ENCODE data around the gene EEF1A2. TPM values are rescaled to one million over a fixed set of nuclear protein-coding genes. Genes with fewer than 3 reads are reported as not detected.

The EEF1A2 gene
- 140 to 176 TPM (median 147 TPM) in 5 replicates for total RNA-seq (2022; extraction: Qiagen RNA extraction; ENCODE audit: low read depth)

DNA sequence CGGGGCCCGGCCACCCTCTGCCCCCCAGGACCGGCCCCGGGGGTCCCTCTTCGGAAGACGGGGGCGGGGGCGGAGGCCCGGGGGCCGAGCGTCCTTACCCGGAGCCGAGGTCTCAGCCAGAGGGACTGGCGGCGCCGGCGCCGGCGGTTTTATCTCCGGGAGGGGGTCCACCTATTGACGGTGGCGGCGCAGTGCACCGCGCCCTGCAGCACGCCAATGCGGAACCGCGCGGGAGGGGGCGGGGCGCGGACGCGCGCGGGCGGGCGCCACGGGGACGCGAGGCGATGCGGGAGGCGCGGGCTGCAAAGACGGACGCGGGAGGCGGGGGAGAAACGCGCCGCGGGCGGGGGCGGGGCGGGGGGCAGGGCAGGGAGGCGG is at the start of gene EEF1A2:
TSS of gene EEF1A2 (minus strand) at position 124 of the 378 bp plus-strand sequence. CDS start 1,320 bp downstream, outside the sequence.

DNA sequence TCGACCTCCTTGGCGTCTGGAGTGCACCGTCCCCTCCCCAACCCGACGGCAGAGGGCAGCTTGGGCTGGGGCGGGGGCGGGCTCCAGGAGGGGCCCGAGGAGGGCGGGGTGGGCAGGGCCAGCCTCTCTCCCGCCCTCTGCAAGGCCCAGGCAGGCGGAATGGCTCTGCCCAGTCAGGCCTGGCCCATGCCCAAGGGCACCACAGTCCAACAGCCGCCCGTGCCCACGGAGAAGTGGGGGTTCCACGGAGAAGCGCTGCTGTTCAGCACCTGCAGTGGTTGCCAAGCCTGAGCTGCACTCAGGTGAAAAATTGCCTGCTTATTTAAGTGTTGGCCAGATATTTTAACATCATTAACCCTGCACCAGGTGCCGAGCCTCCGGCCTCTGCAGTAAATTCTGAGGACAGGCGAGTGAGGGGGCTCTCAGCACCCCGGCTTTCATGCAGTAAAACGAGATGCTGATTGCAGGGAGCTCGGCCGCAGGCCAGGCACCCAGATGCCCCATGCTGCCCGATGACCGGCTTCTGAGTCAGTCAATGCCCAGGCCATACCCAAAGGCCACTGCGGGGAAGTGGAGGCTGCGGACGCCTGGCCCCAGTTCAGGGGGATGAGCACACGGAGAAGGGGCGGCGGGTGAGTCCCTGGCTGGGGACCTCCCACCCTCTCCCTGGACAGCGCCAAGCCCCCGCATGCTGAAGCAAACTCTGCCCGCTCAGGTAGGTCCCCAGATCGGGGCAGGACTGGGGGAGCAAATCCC is 49.0 kb upstream of the EEF1A2 start, which contains the start of gene SRMS:
TSS of gene SRMS (minus strand) at position 25 of the 756 bp plus-strand sequence. CDS start 286 bp downstream, outside the sequence.

DNA sequence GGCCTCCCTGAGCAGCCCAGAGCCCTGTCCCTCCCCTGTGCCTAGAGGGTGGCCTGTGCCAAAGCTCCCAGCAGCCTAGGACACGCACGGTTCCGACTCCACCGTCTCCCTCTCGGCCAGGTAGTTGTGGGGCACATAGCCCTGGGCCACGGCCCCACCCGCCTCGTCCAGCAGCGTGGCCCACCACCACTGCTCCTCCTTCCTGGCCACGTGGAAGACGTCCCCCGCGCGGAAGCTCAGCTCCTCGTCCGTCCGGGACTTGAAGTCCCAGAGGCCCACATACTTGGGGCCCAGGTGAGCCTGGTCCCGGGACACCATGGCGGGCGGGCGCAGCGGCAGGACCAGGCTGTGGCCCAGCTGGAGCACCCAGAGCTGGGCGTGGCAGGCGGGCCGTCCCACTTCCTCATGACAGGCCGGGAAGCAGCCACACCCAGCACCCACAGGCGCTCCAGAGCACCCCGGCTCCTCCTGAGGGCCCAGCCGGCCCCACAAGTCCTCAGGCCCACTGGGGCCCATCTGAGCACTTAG is 38.2 kb upstream of the EEF1A2 start, which contains the start of gene PTK6:
TSS of gene PTK6 (minus strand) at position 380 of the 528 bp plus-strand sequence. CDS start at position 318, 62 bp downstream.

DNA sequence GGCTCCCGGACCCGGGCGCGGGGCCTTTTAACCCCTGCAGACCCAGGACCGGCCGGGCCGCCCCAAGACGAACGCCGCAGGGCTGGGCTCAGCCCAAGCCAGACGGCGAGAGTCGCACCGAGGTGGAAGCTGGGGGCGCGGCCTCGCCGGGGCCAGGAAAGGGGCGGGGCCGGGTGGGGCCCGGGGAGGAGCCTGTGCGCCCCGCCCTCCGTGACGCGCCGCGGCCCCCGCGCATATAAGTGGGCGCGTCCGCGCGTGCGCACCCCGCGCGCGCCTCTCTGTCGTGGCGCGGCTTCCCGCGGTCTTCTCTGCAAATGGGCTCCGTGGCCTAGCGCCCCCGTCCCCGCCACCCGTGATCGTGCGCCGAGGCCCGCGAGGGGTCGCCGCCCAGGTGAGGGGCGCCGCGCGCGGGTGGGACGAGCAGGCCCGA is 21.6 kb upstream of the EEF1A2 start, which contains the start of gene PPDPF:
TSS of gene PPDPF (plus strand) at position 262 of the 430 bp plus-strand sequence. CDS start 544 bp downstream, outside the sequence.

GRCh38 chr20:63471981-63472831 is 26.7 kb downstream of the EEF1A2 start, which contains the start of gene KCNQ2:
KCNQ2 (minus strand) TSS chr20:63472655; CDS start chr20:63472463, 192 bp downstream.

Other genes with a start within 250 kb of the EEF1A2 start
- 5.2 to 8.2 TPM (median 6.0 TPM) in 5 replicates for gene NKAIN4, start 244.6 kb downstream of the EEF1A2 start, total RNA-seq (2022; extraction: Qiagen RNA extraction; ENCODE audit: low read depth)
- 48.8 to 68.2 TPM (median 67.3 TPM) in 5 replicates for gene ARFGAP1, start 226.3 kb downstream of the EEF1A2 start, total RNA-seq (2022; extraction: Qiagen RNA extraction; ENCODE audit: low read depth)
- 0.41 to 0.91 TPM (median 0.65 TPM) in 5 replicates for gene COL20A1, start 205.9 kb downstream of the EEF1A2 start, total RNA-seq (2022; extraction: Qiagen RNA extraction; ENCODE audit: low read depth)
- gene CHRNA4, start 137.7 kb downstream of the EEF1A2 start, total RNA-seq (2022; extraction: Qiagen RNA extraction; ENCODE audit: low read depth) = 0.27 to 0.45 TPM (median 0.38 TPM) in 5 replicates
- gene KCNQ2, start 26.4 kb downstream of the EEF1A2 start, total RNA-seq (2022; extraction: Qiagen RNA extraction; ENCODE audit: low read depth) = 0.58 to 0.93 TPM (median 0.67 TPM) in 5 replicates
- 275 to 371 TPM (median 312 TPM) in 5 replicates for gene PPDPF, start 21.7 kb upstream of the EEF1A2 start, total RNA-seq (2022; extraction: Qiagen RNA extraction; ENCODE audit: low read depth)
- 2.5 to 3.1 TPM (median 2.9 TPM) in 5 replicates for gene PTK6, start 38.3 kb upstream of the EEF1A2 start, total RNA-seq (2022; extraction: Qiagen RNA extraction; ENCODE audit: low read depth)
- 0.10 to 0.15 TPM in 2 of 5 replicates, not detected in the others for gene SRMS, start 48.7 kb upstream of the EEF1A2 start, total RNA-seq (2022; extraction: Qiagen RNA extraction; ENCODE audit: low read depth)
- 0.13 to 0.54 TPM (median 0.21 TPM) in 5 replicates for gene FNDC11, start 55.1 kb upstream of the EEF1A2 start, total RNA-seq (2022; extraction: Qiagen RNA extraction; ENCODE audit: low read depth)
- 13.9 to 22.2 TPM (median 21.1 TPM) in 5 replicates for gene HELZ2, start 75.2 kb upstream of the EEF1A2 start, total RNA-seq (2022; extraction: Qiagen RNA extraction; ENCODE audit: low read depth)
- gene GMEB2, start 128.0 kb upstream of the EEF1A2 start, total RNA-seq (2022; extraction: Qiagen RNA extraction; ENCODE audit: low read depth) = 8.6 to 10.9 TPM (median 10.3 TPM) in 5 replicates
- 8.1 to 11.1 TPM (median 10.3 TPM) in 5 replicates for gene STMN3, start 154.3 kb upstream of the EEF1A2 start, total RNA-seq (2022; extraction: Qiagen RNA extraction; ENCODE audit: low read depth)
- gene RTEL1, start 159.2 kb upstream of the EEF1A2 start, total RNA-seq (2022; extraction: Qiagen RNA extraction; ENCODE audit: low read depth) = 4.5 to 8.8 TPM (median 7.1 TPM) in 5 replicates
- 0.14 to 0.95 TPM (median 0.74 TPM) in 4 of 5 replicates, not detected in the other for gene TNFRSF6B, start 197.6 kb upstream of the EEF1A2 start, total RNA-seq (2022; extraction: Qiagen RNA extraction; ENCODE audit: low read depth)
- gene ARFRP1, start 208.9 kb upstream of the EEF1A2 start, total RNA-seq (2022; extraction: Qiagen RNA extraction; ENCODE audit: low read depth) = 31.8 to 43.5 TPM (median 36.1 TPM) in 5 replicates
- gene ZGPAT, start 209.0 kb upstream of the EEF1A2 start, total RNA-seq (2022; extraction: Qiagen RNA extraction; ENCODE audit: low read depth) = 22.2 to 29.4 TPM (median 28.1 TPM) in 5 replicates
- gene LIME1, start 237.6 kb upstream of the EEF1A2 start, total RNA-seq (2022; extraction: Qiagen RNA extraction; ENCODE audit: low read depth) = 3.9 to 9.6 TPM (median 8.7 TPM) in 5 replicates
- 62.3 to 102 TPM (median 97.2 TPM) in 5 replicates for gene SLC2A4RG, start 240.7 kb upstream of the EEF1A2 start, total RNA-seq (2022; extraction: Qiagen RNA extraction; ENCODE audit: low read depth)

Measured in A549 treated with GW870086 at 1 μM for 4 hours (cell line).